Activated gamma-delta T cell treated with Interleukin-2 at 50 U/mL for 16 hours (primary cell): ENCODE measurements around the gene PABPC1L2B.
"Not testable (repeated sequence)": the region's sequence is repeated elsewhere in the genome, so short reads cannot be mapped to it uniquely, and the experiment has no call there.

Experiments used
- DNase-seq: peaks from one replicate; pipeline ENCODE4 v3.0.0-alpha.2; 2020

The PABPC1L2B gene

DNA sequence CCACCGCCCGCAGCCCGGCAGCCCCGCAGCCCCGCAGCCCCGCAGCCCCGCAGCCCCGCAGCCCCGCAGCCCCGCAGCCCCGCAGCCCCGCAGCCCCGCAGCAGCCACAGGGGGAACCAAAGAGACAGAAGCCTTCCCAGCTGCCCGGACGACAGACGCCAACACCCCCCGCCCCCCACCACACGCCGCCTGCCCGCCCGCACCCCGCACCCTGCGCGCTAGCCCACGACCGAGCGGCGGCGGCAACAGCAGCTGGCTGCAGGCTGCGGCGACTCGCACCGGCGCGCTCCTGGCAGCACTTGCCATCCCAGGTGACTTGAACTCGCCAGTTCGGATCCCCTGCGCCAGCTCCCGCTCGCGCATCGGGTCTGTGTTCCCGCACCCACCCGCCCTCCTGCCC, at the start of gene PABPC1L2B:
TSS of gene PABPC1L2B (plus strand) at position 207 of the 400 bp plus-strand sequence. CDS start 704 bp downstream, outside the sequence.
- not testable (repeated sequence) for DNase-seq

DNA sequence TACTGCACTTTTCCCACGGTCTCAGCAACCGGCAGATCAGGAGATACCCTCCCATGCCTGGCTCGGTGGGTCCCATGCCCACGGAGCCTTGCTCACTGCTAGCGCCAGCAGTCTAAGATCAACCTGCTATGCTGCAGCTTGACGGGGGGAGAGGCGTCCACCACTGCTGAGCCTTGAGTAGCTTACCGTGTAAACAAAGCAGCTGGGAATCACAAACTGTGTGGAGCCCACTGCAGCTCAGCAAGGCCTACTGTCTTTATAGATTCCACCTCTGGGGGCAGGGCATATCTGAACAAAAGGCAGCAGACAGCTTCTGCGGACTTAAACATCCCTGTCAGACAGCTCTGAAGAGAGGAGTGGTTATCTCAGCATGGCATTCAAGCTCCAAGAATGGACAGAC, 42.8 kb upstream of the PABPC1L2B start:
- not testable (repeated sequence) for DNase-seq

GRCh38 chrX:72971859-72972258, 30.9 kb upstream of the PABPC1L2B start:
- not testable (repeated sequence) for DNase-seq

DNA sequence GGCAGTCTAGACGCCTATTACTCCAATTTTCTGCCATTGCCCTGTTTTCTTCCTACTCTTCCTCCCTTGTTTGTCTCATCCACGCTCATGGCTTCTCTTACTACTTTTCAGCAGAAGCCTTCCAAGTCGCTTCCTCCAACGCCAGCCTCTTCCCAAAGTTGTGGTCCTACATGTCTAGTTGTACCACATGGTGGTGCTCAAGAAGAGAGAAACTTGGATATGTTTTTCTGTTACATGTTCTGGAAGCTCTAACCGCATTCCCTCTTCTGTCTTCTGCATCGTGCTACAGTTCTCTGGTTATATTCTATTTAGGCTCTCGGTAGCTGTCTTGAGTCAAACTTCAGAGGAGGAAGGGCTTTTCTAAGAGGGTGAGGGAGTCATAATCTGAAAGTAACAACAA, 27.9 kb upstream of the PABPC1L2B start:
- not testable (repeated sequence) for DNase-seq

GRCh38 chrX:72980894-72981469, 21.8 kb upstream of the PABPC1L2B start:
- DNase-seq, result not testable (repeated sequence)

GRCh38 chrX:73004032-73004431, 1.3 kb downstream of the PABPC1L2B start:
- not testable (repeated sequence) for DNase-seq

DNA sequence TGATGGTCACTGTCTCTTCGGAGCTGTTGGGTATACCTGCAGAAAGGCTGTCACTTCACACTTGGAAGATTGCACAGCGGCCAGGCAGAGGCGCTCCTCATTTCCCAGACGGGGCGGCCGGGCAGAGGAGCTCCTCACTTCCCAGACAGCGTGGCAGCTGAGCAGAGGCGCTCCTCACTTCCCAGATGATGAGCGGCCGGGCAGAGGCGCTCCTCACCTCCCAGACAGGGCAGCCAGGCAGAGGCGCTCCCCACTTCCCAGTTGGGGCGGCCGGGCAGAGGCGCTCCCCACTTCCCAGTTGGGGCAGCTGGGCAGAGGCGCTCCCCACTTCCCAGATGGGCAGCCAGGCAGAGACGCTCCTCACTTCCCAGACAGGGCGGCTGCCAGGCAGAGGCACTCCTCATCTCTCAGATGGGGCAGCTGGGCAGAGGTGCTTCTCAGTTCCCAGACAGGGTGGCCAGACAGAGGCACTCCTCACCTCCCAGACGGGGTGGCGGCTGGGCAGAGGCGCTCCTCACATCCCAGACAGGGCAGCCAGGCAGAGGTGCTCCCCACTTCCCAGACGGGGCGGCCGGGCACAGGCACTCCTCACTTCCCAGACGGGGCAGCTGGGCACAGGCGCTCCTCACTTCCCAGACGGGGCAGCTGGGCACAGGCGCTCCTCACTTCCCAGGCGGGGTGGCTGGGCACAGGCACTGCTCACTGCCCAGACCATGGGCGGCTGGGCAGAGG, 18.8 kb downstream of the PABPC1L2B start:
- DNase-seq, result no peak

- DNase-seq, result not testable (repeated sequence)
These were observed 19.3 kb downstream of the PABPC1L2B start for GRCh38 chrX:73022093-73022445.

- DNase-seq, result no peak
These were observed 26.1 kb downstream of the PABPC1L2B start for GRCh38 chrX:73028876-73029275.
